ENCODE results near the gene FBXO38.

FBXO38 gene

DNA sequence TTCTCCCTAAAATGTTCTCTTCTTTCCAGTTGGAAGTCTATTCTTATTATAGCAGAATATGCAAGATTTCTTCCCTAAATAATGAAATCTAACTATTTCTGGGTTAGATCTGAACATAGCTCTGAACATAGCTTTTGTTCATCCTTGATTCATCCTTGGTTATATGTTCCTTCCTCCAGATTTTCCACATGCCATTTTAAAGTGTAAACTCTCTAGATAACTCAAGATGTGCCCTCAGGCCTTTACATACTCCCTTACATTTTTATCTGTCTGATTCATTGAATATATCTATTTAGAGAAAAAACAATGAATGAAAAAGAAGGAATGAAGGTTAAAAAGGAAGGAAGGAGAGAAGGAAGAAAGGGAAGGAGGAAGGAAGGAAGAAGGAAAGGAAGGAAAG is 100.9 kb downstream of the FBXO38 start:
- H3K4me3 ChIP-seq (replicated peaks; ENCODE audit: low read depth, low read length), result no peak overlapping the region
- TF ChIP-seq, protein P1, sequence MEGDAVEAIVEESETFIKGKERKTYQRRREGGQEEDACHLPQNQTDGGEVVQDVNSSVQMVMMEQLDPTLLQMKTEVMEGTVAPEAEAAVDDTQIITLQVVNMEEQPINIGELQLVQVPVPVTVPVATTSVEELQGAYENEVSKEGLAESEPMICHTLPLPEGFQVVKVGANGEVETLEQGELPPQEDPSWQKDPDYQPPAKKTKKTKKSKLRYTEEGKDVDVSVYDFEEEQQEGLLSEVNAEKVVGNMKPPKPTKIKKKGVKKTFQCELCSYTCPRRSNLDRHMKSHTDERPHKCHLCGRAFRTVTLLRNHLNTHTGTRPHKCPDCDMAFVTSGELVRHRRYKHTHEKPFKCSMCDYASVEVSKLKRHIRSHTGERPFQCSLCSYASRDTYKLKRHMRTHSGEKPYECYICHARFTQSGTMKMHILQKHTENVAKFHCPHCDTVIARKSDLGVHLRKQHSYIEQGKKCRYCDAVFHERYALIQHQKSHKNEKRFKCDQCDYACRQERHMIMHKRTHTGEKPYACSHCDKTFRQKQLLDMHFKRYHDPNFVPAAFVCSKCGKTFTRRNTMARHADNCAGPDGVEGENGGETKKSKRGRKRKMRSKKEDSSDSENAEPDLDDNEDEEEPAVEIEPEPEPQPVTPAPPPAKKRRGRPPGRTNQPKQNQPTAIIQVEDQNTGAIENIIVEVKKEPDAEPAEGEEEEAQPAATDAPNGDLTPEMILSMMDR (IDR thresholded peaks at IDR 0.05; ENCODE audit: low read depth, low read length, missing control alignments), result no peak
- no peak for DNase-seq (ENCODE audit: extremely low read depth, low read depth)

DNA sequence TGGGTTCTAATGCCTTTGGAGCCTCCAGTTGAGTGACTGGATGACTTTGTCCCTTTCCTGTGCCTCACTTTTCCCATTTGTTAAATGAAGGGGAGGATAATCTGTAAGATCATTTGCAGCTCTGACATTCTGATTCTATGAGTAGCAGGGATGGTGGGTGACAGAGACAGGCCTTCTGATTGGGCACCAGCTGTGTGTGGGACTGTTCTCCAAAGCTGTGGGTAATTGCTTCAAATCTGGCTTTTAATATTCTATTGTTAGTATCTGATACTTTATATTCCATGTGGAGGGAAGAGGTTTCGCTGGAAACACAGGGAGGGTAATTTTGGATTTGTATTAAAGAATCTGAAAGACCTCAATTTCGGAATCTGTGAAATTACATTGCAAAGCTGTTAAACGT is 102.7 kb downstream of the FBXO38 start:
- no peak overlapping the region for H3K4me3 ChIP-seq (replicated peaks; ENCODE audit: low read depth, low read length)
- DNase-seq (ENCODE audit: extremely low read depth, low read depth), result no peak
- TF ChIP-seq, protein P1 (IDR thresholded peaks at IDR 0.05; ENCODE audit: low read depth, low read length, missing control alignments), result no peak

DNA sequence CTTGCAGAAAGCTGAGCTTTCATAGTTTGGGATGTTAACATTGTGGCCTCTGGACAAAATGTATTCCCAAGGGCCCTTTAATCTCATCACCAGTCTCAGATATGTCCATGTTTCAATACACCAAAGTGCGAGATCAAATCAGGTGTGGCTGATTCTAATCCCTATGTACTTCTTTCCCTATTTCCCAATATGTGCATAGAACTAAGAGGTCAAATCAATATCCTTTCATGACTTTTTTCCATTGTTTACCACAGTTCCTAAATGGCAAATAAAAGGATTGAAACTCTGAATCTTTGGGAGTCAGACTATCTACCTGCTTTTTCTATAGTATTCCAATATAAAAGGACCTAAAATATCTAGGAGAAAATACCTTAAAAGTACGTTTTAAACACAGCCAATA is 105.0 kb downstream of the FBXO38 start:
- no peak overlapping the region for H3K4me3 ChIP-seq (replicated peaks; ENCODE audit: low read depth, low read length)
- no peak for DNase-seq (ENCODE audit: extremely low read depth, low read depth)
- TF ChIP-seq, protein P1 (IDR thresholded peaks at IDR 0.05; ENCODE audit: low read depth, low read length, missing control alignments), result no peak

DNA sequence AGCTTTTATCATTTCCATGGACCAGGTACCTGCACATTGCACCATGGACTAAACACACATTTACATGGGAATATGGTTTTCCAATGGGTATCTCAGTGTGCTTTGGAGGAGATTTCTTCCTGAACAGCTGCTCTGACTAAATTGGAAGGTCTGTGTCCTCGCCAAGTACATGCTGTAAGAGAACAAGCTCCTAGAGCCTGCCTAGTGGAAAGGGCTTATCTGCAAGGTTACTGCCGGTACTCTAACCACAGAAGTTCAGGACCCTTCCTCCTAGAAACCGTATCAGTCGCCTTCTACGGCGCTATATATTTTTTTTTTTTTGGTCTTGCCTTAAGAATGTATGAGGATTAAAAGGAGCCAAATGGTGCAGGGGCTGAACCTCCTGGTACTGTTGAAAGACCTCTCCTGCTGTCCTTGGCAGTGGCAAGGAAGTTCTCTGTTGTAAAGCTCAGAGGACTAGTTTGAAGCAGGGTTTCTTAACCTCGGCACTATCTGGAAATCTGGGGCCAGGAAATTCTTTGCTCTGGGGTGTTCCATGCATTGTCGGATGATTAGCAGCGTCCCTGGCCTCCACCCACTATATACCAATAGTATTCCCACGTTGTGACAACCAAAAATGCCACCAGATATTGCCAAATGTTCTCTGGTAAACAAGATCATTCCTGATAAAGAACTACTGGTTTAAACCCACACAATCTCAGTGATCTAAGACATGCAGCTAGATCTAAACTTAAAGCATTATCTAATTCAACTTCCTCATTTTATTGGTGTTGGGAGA is 107.4 kb downstream of the FBXO38 start:
- no peak for DNase-seq (ENCODE audit: extremely low read depth, low read depth)
- TF ChIP-seq, protein P1 (IDR thresholded peaks at IDR 0.05; ENCODE audit: low read depth, low read length, missing control alignments), result no peak
- H3K4me3 ChIP-seq (replicated peaks; ENCODE audit: low read depth, low read length), result no peak overlapping the region

DNA sequence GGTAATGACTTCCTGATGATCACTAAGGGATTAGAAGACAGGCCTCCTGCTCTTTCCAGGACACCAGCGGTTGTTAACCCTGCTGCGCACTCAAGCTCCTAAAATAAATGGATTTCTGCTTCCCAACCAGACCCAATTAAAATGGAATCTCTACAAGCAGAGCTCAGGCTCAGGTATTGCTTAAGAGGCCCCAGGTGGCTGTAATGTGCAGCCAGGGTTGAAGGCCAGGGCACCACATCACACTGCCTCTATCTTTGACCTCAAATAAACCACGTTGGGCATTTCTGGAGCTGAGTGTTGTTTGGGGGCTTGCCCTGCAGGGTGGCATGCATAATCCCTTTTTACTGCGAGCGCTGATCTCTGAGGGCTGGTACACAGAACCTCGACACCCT is 108.0 kb downstream of the FBXO38 start:
- no peak for DNase-seq (ENCODE audit: extremely low read depth, low read depth)
- TF ChIP-seq, protein P1 (IDR thresholded peaks at IDR 0.05; ENCODE audit: low read depth, low read length, missing control alignments), result no peak
- no peak overlapping the region for H3K4me3 ChIP-seq (replicated peaks; ENCODE audit: low read depth, low read length)

DNA sequence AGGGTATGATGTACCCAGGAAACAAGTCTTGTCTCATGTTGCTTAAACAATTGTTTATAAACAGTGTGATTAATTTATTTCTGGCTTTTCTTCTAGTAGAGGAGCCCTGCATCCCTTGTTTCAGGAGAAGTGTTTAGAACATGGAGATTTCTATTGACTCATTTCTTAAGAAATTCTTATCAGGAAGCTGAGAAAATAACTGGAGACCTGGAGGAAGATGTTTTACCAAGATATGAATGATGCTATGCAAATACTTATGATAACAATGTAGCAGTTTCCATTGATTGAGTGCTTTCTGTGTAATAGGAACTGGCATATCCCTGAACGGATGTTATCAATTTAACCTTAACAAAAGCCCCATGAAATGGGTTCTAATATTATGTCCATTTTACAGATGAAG is 108.6 kb downstream of the FBXO38 start:
- H3K4me3 ChIP-seq (replicated peaks; ENCODE audit: low read depth, low read length), result no peak overlapping the region
- DNase-seq (ENCODE audit: extremely low read depth, low read depth), result no peak
- TF ChIP-seq, protein P1 (IDR thresholded peaks at IDR 0.05; ENCODE audit: low read depth, low read length, missing control alignments), result no peak
